Breast epithelium (tissue), 3 donors: ENCODE measurements around the gene DNAJC6.

Experiments
- CTCF ChIP-seq, 3 donors: fragments of 450-650 bp; IDR thresholded peaks; one replicate each; pipeline ENCODE4 v1.5.1; 2016 to 2017; ENCODE audit warnings: antibody characterized with exemption in 3 of 3, mild to moderate bottlenecking in 3 of 3, moderate library complexity in 3 of 3
- POLR2A ChIP-seq: fragments of 450-650 bp; IDR thresholded peaks from one replicate; pipeline ENCODE4 v1.6.1; 2016; ENCODE audit warnings: antibody characterized with exemption, mild to moderate bottlenecking, moderate library complexity

GRCh38 chr1:65278376-65279069 is 30.8 kb upstream of the DNAJC6 start:
- TF ChIP-seq POLR2A (no peak), CTCF (IDR thresholded peaks at IDR 0.05) (no peak)
